Tibial nerve (tissue), 4 donors: ENCODE measurements around the gene ACBD6. TPM values are rescaled to one million over a fixed set of nuclear protein-coding genes. Genes with fewer than 3 reads are reported as not detected.

Experiments used
- DNase-seq, 2 donors: peaks; one replicate each; pipeline ENCODE4 v3.0.0-alpha.2; 2019; ENCODE audit warnings: low spot score in 2 of 2
- H3K27ac ChIP-seq, 4 donors: fragments of 200-600 bp; sonication (generic) in 3 of 4; one replicate each; pipeline ENCODE4 v1.5.1; 2017 to 2019; ENCODE audit warnings: mild to moderate bottlenecking in 1 of 4
- H3K27me3 ChIP-seq, 2 donors: fragments of 200-600 bp; sonication (generic) in 1 of 2; one replicate each; pipeline versions ENCODE4 v1.5.1 to v1.6.0; 2017 to 2019
- H3K36me3 ChIP-seq, 3 donors: fragments of 200-600 bp; sonication (generic); one replicate each; pipeline ENCODE4 v1.5.1; 2018 to 2019
- H3K4me1 ChIP-seq, 4 donors: fragments of 200-600 bp; sonication (generic) in 3 of 4; one replicate each; pipeline ENCODE4 v1.5.1; 2017 to 2019
- H3K4me3 ChIP-seq, 4 donors: fragments of 200-600 bp; sonication (generic) in 3 of 4; one replicate each; pipeline ENCODE4 v1.5.1; 2017 to 2019; ENCODE audit warnings: mild to moderate bottlenecking in 1 of 4, moderate library complexity in 1 of 4
- H3K9me3 ChIP-seq, 4 donors: fragments of 200-600 bp; sonication (generic) in 3 of 4; one replicate each; pipeline ENCODE4 v1.5.1; 2017 to 2019
- EP300 ChIP-seq, 2 donors: sonication (generic); formaldehyde crosslinking; IDR thresholded peaks; one replicate each; pipeline ENCODE4 v1.6.1; 2017; ENCODE audit warnings: antibody characterized with exemption in 2 of 2, mild to moderate bottlenecking in 1 of 2
- POLR2A ChIP-seq, 2 donors: fragments of 450-650 bp; IDR thresholded peaks; one replicate each; pipeline ENCODE4 v1.6.1; 2017; ENCODE audit warnings: antibody characterized with exemption in 2 of 2, mild to moderate bottlenecking in 2 of 2, moderate library complexity in 2 of 2
- WGBS, 2 donors: methylation state at CpG; one replicate each; pipeline ENCODE4 v1.1.5; 2018; 5-methylcytosine and 5-hydroxymethylcytosine counted together
- total RNA-seq, 4 donors: library from RNA; depleted of rRNA; stranded (reverse); fragments of >200 nt; gene quantifications; one replicate each; pipeline ENCODE4 v1.1.0, GENCODE V29; 2016
- TF ChIP-seq, protein P1 (sequence below), 5 experiments: fragments of 200-600 bp in 3 of 5; fragments of 450-650 bp in 2 of 5; sonication (generic) in 3 of 5; IDR thresholded peaks; one replicate each; pipeline ENCODE4 v1.5.1; 2016 to 2019; ENCODE audit warnings: antibody characterized with exemption in 5 of 5, mild to moderate bottlenecking in 3 of 5, moderate library complexity in 2 of 5

ACBD6 gene
- total RNA-seq, 4 donors from 2014 or later = 55.7 to 61.8 (median 57.2) TPM

DNA sequence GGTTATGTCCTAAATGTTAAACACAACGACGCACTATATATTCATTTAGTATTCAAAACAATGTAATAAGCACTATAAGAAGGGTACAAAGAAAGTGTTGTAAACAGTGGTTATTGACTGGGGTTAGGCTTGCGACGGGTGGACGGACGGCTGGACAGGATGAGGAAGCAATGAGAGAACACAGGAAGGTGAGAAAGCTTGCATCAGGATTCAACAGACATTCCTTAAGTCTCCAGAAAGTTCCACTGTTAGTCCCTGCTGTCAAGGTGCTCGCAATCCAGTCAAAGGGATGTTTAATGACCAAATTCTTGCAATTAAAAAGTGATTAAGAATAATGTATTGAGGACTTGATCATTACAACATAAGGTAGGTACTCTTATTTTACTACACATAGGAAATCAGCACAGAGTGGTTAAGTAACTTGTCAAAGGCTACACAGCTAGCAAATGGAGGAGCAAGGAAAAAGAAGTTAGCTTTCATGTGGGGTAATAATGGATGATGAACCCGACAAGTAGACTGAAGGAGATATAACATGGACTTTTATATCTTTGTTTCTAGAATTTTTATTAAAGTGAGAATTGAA lies 994 bp upstream of the ACBD6 start:
- Histone ChIP-seq H3K36me3 (no peaks in the 10 kb centered on the region), H3K4me3 (peak overlapping the region; percentile 91 to 94 (median 92)), H3K4me1 (peaks cover 0 to 52% (median 18%) of the 10 kb centered on the region in 4 donors), H3K9me3 (no peaks in the 10 kb centered on the region), H3K27ac (peak overlapping the region; percentile 88 to 96 (median 94)), H3K27me3 (no peaks in the 10 kb centered on the region)
- WGBS, 2 donors = 21 to 22% methylated on average over 8 of the region's 8 CpGs
- TF ChIP-seq EP300 (IDR thresholded peaks at IDR 0.05) = no peak
- TF ChIP-seq, protein P1, sequence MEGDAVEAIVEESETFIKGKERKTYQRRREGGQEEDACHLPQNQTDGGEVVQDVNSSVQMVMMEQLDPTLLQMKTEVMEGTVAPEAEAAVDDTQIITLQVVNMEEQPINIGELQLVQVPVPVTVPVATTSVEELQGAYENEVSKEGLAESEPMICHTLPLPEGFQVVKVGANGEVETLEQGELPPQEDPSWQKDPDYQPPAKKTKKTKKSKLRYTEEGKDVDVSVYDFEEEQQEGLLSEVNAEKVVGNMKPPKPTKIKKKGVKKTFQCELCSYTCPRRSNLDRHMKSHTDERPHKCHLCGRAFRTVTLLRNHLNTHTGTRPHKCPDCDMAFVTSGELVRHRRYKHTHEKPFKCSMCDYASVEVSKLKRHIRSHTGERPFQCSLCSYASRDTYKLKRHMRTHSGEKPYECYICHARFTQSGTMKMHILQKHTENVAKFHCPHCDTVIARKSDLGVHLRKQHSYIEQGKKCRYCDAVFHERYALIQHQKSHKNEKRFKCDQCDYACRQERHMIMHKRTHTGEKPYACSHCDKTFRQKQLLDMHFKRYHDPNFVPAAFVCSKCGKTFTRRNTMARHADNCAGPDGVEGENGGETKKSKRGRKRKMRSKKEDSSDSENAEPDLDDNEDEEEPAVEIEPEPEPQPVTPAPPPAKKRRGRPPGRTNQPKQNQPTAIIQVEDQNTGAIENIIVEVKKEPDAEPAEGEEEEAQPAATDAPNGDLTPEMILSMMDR (IDR thresholded peaks at IDR 0.05) = no peak
- no peak for TF ChIP-seq POLR2A (IDR thresholded peaks at IDR 0.05)
- DNase-seq = no peak

DNA sequence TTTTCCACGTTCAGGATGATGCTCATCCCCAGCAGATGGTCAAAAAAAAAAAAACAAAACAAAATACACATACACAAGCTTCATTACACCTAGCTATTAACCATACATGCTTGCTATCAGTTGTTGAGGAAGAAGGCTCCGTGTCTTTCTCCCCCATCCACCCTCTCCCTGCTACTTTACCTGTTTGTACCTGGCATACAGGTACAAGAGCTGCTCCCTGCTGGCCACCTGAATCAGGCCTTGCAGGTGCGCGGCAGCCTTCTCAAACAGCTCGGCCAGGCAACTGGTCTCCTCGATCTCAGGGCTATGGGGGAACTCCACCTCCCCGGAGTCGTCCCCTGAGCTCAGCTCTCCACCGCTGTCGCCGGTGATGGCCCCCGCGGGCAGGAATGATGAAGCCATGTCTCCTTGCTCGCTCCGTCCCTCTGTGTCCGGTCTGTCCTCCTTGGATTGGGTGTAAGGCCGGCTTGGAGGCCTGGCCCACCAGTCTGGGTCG lies 464 bp downstream of the ACBD6 start:
- H3K36me3 ChIP-seq = no peaks in the 10 kb centered on the region
- H3K27me3 ChIP-seq = no peaks in the 10 kb centered on the region
- DNase-seq = no peak
- 0% methylated on average over 14 to 17 of the region's 18 CpGs for WGBS, 2 donors
- no peaks in the 10 kb centered on the region for H3K9me3 ChIP-seq
- peak overlapping the region; percentile 91 to 94 (median 92) for H3K4me3 ChIP-seq
- peak overlapping the region; percentile 88 to 96 (median 94) for H3K27ac ChIP-seq
- peaks cover 0 to 64% (median 18%) of the 10 kb centered on the region in 4 donors for H3K4me1 ChIP-seq
- TF ChIP-seq, protein P1 (IDR thresholded peaks at IDR 0.05) = no peak
- TF ChIP-seq POLR2A (IDR thresholded peaks at IDR 0.05) = no peak
- no peak for TF ChIP-seq EP300 (IDR thresholded peaks at IDR 0.05)

DNA sequence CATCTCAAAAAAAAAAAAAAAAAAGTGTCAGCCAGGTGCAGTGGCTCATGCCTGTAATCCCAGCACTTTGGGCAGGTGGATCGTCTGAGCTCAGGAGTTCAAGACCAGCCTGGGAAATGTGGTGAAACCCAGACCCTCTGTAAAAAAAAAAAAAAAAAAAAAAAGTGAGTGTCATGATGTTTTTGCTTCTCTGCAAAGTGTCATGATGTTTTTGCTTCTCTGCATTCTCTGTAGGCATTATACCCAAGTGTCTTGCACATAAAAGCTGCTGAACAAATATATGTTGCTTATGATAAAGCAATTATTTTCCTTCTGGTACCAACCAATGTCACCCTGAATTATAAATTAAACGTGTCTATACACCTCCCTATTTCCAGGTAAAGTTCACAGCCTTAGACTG lies 1.7 kb downstream of the ACBD6 start:
- H3K4me3 ChIP-seq = no peak overlapping the region
- DNase-seq = no peak
- 82 to 94% methylated on average over 2 of the region's 2 CpGs for WGBS, 2 donors

DNA sequence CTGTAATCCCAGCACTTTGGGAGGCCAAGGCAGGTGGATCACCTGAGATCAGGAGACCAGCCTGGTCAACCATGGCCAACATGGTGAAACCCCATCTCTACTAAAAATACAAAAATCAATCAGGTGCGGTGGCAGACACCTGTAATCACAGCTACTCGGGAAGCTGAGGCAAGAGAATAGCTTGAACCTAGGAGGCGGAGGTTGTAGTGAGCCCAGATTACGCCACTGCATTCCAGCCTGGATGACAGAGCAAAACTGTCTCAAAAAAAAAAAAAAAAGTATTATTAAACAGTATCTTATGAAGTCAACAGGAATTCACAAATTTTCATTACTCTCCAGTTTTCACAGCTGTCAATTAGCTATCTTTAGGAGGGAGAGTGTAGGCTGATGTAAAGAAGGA lies 3.8 kb downstream of the ACBD6 start:
- Histone ChIP-seq H3K4me1 (peaks cover 0 to 71% (median 17%) of the 10 kb centered on the region in 4 donors), H3K4me3 (no peak overlapping the region), H3K9me3 (no peaks in the 10 kb centered on the region), H3K27me3 (no peaks in the 10 kb centered on the region), H3K27ac (no peak overlapping the region), H3K36me3 (peaks cover 0 to 10% (median 0%) of the 10 kb centered on the region in 3 donors)
- TF ChIP-seq EP300 (IDR thresholded peaks at IDR 0.05) (no peak), POLR2A (IDR thresholded peaks at IDR 0.05) (no peak)
- TF ChIP-seq, protein P1 (IDR thresholded peaks at IDR 0.05) = no peak
- DNase-seq = no peak
- 96 to 97% methylated on average over 4 of the region's 4 CpGs for WGBS, 2 donors

More for the DNA sequence above, 1.7 kb downstream of the ACBD6 start:
- Histone ChIP-seq H3K36me3 (no peaks in the 10 kb centered on the region), H3K9me3 (no peaks in the 10 kb centered on the region), H3K27ac (no peak overlapping the region), H3K4me1 (peaks cover 0 to 72% (median 18%) of the 10 kb centered on the region in 4 donors), H3K27me3 (no peaks in the 10 kb centered on the region)
- TF ChIP-seq POLR2A (IDR thresholded peaks at IDR 0.05) (no peak), EP300 (IDR thresholded peaks at IDR 0.05) (no peak)
- TF ChIP-seq, protein P1 (IDR thresholded peaks at IDR 0.05) = no peak

DNA sequence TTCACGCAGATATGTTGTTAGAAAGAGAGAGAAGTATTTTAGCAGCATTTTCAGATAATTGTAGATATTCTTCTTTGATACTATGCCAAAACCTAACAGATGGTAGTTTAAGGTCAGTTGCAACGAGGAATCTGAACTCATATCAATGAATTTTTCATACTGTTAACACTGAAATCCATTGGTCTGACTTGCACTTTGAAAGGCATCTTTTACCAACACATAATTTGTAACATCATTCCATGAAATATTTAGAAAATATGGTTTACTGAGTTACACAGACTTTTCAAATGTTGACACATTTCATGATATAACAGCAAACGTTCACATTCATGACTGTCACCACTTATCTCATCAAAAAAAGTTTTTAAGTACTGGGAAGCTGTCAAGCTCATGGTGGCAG lies 4.6 kb downstream of the ACBD6 start:
- Histone ChIP-seq H3K9me3 (no peaks in the 10 kb centered on the region), H3K4me1 (peaks cover 0 to 66% (median 12%) of the 10 kb centered on the region in 4 donors), H3K4me3 (no peak overlapping the region), H3K36me3 (peaks cover 0 to 11% (median 0%) of the 10 kb centered on the region in 3 donors), H3K27me3 (no peaks in the 10 kb centered on the region), H3K27ac (no peak overlapping the region)
- TF ChIP-seq POLR2A (IDR thresholded peaks at IDR 0.05) = no peak
- TF ChIP-seq EP300 (IDR thresholded peaks at IDR 0.05) = no peak
- 71 to 77% methylated on average over 3 of the region's 3 CpGs for WGBS, 2 donors
- no peak for DNase-seq
